Erythroblast (primary cell): ENCODE data around the gene SSNA1.
A peak's percentile ranks its signal among the peaks of the same experiment; 100 is the strongest.

Experiments
- DNase-seq, 2 experiments: peaks; one replicate each; lab custom pipeline; 2025; lab: John Stamatoyannopoulos, UW
- GATA1 ChIP-seq: IDR thresholded peaks from 2 replicates; pipeline ENCODE4 v1.6.1; 2011; ENCODE audit warnings: low read depth, mild to moderate bottlenecking, control low read depth, low read length, moderate library complexity
- POLR2A ChIP-seq: IDR thresholded peaks from 2 replicates; pipeline ENCODE4 v1.6.1; 2011; ENCODE audit warnings: mild to moderate bottlenecking, low read length

The SSNA1 gene

DNA sequence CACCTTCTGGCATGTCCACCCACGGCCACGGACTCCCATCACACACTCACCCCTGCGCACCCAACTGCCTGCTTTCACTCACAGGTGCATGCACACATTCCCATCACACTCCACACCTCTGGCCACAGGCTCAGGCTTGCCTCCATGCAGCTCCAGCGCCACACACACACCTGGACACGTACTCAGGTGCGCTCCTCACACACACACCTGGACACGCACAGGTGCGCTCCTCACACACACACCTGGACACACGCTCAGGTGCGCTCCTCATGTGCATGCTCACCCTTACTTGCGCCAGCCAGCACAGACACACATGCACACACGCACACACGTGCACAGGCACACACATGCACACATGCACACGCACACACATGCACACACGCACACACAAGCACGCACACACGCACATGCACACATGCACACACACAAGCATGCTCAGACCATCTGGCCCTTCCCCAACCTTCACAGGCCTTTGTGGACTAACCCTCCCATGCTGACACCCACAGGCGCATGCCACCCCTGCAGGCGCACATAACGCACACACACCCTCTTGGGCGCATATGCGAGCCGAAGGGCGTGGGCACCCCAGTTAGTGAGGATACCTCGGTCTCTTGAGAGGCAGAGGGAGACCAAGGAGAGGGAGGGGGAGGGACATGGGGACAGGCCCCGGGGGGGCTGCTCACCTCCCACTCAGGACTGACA, 41.2 kb upstream of the SSNA1 start:
- TF ChIP-seq POLR2A (no peak), GATA1 (no peak)
- DNase-seq = no peak

DNA sequence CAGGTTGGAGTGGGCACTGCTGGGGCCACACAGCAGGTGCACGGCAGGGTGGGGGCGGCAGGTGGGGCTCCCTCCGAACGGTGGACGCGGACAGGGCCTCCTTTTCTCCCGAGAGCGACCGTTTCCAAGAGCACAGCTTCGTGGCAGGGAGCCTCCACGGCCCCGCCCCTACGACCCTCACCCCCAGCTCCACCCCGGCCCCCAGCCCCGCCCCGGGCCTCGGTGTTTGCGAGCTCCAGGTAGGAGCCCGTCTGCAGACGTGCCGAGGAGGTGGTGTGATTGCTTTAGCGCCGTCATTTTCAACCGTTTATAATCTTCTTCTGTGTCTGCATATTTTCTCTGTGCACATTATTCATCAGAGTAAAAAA, 40.7 kb upstream of the SSNA1 start:
- DNase-seq = no peak
- TF ChIP-seq GATA1 (no peak), POLR2A (no peak)

DNA sequence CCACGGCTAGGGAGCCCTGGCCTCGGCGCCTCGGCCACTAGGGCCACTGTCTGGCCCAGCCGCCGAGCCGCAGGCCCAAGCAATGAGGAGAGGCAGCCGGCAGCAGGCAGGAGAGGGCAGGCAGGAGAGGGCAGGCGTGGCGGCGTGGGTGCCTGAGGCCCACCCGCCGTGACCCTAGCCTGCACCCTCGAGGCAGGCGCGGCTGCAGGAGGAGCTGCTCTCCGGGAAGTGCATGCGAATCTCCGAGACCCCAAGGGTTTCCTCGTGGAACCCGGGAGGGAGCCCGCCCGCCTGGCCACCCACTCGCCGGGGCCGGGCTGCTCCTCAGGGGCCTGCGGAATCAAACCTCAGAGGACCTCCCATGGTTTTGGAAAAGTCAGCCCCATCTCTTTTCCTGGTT, 40.2 kb upstream of the SSNA1 start:
- TF ChIP-seq POLR2A (no peak), GATA1 (no peak)
- no peak for DNase-seq

DNA sequence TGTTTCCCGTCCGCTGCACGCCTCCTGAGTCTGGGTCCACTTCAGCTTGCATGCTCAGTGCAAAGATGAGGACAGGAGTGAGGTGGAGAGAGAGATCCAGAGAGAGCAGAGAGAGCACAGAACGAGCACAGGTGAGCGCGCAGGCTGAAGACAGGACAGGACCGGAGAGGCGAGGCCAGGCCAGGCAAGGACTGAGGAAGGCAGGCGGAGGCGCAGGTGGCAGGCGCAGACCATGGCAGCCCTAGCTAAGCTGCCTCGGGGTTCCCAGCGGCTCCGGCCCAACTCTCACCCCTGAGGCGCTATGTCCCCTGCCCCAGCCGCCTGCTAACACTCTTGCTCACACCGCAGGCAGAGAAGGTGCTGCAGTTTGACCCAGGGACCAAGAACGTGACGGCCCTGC, 39.8 kb upstream of the SSNA1 start:
- TF ChIP-seq GATA1 = no peak
- no peak for TF ChIP-seq POLR2A
- DNase-seq = no peak

DNA sequence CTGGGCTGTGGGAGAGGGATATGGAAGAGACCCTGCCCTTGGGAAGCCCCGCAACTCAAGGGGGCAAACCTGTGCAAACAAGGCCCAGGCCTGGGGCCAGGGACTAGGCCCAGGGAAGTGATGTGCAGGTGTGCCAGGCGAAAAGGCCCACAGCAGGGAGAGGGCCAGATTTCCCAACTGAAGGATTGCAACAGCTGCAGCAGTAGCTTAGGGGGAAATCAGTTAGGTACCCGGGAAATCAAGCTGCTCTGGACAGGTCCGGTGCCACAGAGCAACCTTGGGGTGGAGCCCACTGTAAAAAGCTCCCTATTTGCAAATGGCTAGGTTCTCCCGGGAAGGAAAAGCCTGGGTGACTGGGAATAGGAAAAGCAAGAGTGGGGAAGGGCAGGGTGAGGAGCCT, 39.1 kb upstream of the SSNA1 start:
- TF ChIP-seq GATA1 = no peak
- no peak for TF ChIP-seq POLR2A
- DNase-seq = no peak

DNA sequence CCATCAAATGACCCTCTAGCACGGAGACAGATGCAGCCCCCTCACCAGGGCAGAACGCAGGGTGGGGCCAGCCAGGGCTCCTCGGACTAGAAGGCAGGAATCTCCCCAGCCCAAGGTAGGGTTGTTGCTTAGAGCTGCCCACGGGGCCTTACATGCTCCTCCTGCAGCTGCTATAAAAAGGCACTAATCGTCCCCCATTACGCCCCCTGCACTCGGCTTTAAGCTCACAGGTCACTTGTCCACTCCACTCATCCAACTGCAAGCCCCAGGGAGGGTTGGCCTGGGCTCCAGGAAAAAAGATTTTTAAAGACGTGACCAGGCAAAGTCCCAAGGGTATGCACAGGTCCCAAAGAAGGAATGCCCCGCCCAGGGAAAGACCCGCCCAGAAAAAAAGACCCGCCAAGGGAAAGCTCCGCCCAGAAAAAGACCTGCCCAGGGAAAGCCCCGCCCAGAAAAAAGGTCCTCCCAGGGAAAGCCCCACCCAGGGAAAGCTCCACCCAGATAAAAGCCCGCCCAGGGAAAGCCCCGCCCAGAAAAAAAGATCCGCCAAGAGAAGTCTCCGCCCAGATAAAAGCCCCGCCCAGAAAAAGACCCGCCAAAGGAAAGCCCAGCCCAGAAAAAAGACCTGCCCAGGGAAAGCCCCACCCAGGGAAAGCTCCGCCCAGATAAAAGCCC, 38.4 kb upstream of the SSNA1 start:
- DNase-seq = peak in 1 of 2 experiments; percentile 54
- TF ChIP-seq GATA1 (no peak), POLR2A (no peak)

DNA sequence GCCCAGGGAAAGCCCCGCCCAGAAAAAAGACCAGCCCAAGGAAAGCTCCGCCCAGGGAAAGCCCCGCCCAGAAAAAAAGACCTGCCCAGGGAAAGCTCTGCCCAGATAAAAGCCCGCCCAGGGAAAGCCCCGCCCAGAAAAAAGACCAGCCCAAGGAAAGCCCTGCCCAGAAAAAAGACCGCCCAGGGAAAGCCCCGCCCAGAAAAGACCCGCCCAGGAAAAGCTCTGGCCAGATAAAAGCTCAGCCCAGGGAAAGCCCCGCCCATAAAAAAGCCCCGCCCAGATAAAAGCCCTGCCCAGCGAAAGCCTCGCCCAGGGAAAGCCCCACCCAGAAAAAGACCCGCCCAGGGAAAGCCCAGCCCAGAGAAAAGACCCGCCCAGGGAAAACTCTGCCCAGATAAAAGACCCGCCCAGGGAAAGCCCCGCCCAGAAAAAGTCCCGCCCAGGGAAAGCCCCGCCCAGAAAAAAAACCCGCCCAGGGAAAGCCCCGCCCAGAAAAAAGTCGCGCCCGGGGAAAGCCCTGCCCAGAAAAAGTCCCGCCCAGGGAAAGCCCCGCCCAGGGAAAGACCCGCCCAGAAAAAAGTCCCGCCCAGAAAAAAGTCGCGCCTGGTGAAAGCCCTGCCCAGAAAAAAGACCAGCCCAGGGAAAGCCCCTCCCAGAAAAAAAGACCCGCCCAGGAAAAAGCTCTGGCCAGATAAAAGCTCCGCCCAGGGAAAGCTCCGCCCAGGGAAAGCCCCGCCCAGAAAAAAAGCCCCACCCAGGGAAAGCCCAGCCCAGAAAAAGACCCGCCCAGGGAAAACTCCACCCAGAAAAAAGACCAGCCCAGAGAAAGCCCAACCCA, 37.6 kb upstream of the SSNA1 start:
- peak; percentile 67 to 69 for DNase-seq
- TF ChIP-seq GATA1 (no peak), POLR2A (no peak)

DNA sequence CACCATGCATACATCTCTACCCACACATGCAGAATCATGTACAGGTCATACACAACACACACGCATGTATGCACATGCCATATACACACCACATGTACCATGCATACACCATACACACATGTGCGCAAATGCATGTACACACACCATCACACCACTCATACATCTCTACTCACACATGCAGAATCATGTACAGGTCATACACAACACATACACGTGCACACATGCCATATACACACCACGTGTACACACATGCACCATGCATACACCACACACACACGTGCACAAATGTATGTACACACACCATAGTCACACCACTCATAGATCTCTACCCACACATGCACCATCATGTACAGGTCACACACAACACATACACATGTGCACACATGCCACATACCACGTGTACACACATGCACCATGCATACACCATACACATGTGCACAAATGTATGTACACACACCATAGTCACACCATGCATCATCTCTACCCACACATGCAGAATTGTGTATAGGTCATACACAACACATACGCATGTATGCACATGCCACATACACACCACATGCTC, 35.6 kb upstream of the SSNA1 start:
- TF ChIP-seq POLR2A (no peak), GATA1 (no peak)
- no peak for DNase-seq

DNA sequence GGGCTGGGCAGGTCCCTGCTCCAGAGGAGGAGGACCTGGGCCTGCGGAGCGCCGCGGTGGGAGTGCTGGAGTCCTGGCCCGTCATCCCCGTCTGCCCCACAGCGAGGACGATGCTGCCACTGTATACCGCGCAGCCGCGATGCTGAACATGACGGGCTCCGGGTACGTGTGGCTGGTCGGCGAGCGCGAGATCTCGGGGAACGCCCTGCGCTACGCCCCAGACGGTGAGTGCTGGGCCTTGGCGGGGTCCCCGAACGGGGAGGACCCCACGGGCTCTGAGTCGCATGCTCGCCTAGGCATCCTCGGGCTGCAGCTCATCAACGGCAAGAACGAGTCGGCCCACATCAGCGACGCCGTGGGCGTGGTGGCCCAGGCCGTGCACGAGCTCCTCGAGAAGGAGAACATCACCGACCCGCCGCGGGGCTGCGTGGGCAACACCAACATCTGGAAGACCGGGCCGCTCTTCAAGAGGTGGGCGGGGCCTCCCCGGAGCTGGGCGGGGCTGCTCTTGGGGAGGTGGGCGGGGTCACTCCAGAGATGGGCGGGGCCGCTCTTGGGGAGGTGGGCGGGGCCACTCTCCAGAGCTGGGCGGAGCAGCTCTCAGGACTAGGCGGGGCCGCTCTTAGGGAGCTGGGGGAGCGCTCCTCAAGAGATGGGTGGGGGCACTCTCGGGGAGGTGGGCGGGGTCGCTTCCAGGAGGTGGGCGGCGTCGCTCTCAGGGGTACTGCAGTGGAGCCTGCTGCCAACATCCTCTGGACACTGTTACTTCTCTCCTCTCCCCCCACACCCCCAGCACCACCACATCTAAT, 31.7 kb upstream of the SSNA1 start:
- DNase-seq = peak; percentile 84 to 93
- TF ChIP-seq POLR2A = no peak
- no peak for TF ChIP-seq GATA1

DNA sequence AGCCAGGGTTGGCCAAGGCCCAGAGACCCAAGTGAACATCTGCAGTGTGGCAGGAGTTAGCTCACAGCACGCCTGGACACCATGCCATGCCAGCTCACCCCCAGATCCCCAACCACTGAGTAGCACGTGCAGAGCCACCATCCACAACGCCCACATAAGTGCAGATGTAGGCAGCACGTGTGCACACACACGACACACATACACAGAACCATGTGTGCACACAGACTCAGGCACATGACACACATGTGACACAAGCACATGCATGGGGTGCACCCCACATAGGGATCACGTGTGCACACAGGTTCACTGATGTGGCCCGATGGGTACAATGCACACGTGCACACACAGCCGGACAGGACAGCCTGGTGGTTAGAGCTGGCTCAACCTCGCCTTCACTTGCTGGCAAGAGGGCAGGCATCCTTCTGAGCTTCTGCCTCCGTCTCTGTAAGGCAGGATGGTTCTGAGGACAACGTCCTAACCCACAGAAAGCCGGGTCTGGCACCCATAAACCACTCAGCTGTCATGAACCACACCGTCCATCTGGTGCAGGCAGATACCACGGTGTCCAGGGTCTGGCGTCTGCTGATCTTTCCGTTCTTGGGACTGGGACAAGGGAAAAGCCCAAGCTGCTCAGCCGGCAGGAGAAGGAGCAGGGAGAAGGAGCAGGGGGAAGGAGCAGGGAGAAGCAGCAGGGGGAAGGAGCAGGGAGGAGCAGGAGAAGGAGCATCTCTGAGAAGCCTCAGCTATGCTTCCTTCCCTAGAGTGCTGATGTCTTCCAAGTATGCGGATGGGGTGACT, 30.7 kb upstream of the SSNA1 start:
- TF ChIP-seq GATA1 (no peak), POLR2A (no peak)
- DNase-seq = peak; percentile 47 to 49

DNA sequence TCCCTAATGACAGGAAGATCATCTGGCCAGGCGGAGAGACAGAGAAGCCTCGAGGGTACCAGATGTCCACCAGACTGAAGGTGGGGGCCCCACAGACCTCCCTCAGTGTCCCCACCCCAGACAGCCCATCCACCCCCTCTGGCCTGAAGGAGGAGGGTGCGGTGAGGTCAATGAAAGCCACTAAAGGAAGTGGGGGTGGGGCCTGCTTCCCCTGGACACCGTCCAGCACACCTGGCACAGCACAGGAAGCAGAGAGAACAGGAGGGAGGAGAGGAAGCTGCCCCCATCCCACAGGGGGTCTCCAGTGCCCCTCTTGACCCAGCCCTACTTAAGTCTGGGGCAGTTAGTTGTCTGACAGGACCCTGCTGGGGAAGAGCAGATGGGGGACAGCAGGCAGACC, 29.9 kb upstream of the SSNA1 start:
- TF ChIP-seq POLR2A = no peak
- TF ChIP-seq GATA1 = no peak
- no peak for DNase-seq

DNA sequence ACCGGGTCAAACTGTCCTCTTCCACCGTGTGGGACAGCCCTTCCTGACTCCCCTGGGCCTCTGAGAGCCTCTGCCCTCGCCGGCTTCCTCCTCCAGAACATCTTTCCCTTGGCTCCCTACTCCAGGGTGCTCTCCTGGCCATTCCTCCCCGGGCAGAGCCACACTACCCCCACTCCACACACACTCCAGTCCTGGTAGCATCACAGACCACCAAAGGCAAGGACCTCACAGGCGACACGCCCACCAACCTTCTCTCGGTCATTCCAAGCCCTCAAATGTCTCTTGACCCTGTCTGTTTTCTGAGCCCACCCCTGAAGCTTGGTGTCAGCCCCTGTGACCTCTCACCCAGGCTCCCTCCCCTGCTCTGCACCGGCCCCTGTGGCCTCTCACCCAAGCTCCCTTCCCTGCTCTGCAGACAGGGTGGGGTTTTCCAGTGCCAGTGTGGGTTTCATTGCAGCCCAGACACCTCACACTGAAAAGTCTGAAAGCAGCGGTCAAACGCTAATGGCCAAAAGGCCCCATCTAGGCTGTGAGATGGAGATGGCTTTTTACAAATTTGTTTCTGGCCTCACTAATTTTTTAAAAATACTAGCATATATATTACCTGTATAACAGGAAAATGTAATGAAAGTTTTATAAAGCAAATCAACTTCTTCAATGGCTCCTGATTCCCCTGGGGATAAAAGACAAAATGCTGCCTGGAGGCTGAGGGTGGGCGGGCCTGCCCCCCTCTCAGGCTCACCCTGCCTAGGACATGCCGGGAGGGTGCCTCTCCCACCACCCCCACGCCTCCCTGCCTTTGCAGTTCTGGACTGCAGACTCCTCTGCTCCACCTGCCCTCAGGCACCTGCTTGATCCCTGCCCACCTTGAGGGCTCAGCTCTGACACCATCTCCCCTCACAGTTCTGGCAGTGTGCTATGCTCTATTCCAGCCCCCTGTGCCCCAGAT, 29.1 kb upstream of the SSNA1 start:
- TF ChIP-seq POLR2A (no peak), GATA1 (no peak)
- no peak for DNase-seq
